H1 (cell line): ENCODE results near the gene TSHZ2. TPM values are rescaled to one million over a fixed set of nuclear protein-coding genes. Genes with fewer than 3 reads are reported as not detected.

Source experiments
- CTCF ChIA-PET: fragments of 300-600 bp; sonication (Branson Sonifier 250); formaldehyde crosslinking; loops from one replicate; lab custom pipeline; 2021; ENCODE audit not compliant: partially characterized antibody; lab: Charles Lee
- POLR2A ChIA-PET: fragments of 300-600 bp; sonication (Branson Sonifier 250); formaldehyde crosslinking; loops from one replicate; lab custom pipeline; 2021; ENCODE audit warnings: inconsistent platforms; ENCODE audit not compliant: partially characterized antibody; lab: Charles Lee
- DNase-seq, 2 experiments: peaks; one replicate each; pipeline versions ENCODE4 v3.0.0 to v3.0.0-alpha.2; 2010 to 2022; ENCODE audit warnings: low spot score in 2 of 2, low read depth in 1 of 2, mixed read lengths in 1 of 2
- FAIRE-seq: peaks from 2 replicates; lab custom pipeline; 2011; peaks lifted over from hg19 to GRCh38; lab: Jason Lieb, UNC
- H2AFZ ChIP-seq: 2 replicates; pipeline ENCODE4 v1.8.1; 2012; ENCODE audit warnings: low read length, inconsistent platforms
- H2AK5ac ChIP-seq: 2 replicates; pipeline ENCODE4 v1.6.1; 2013; ENCODE audit warnings: low read depth, low read length
- H2BK120ac ChIP-seq: replicated peaks from 2 replicates; pipeline ENCODE3; 2013; ENCODE audit warnings: low read depth, low read length, inconsistent platforms
- H2BK12ac ChIP-seq: 2 replicates; pipeline ENCODE4 v1.6.1; 2013; ENCODE audit warnings: low read depth, low read length
- H2BK15ac ChIP-seq: 2 replicates; pipeline ENCODE4 v1.6.1; 2013; ENCODE audit warnings: low read length
- H2BK20ac ChIP-seq: 2 replicates; pipeline ENCODE4 v1.6.1; 2013; ENCODE audit warnings: low read length
- H2BK5ac ChIP-seq: 2 replicates; pipeline ENCODE4 v1.6.1; 2013; ENCODE audit warnings: low read depth, low read length
- H3K14ac ChIP-seq: 2 replicates; pipeline ENCODE4 v1.6.1; 2013; ENCODE audit warnings: inconsistent platforms; ENCODE audit not compliant: insufficient read length
- H3K18ac ChIP-seq: 2 replicates; pipeline ENCODE4 v1.6.1; 2013; ENCODE audit warnings: low read length; ENCODE audit errors: extremely low read depth
- H3K23ac ChIP-seq: 2 replicates; pipeline ENCODE4 v1.6.1; 2013; ENCODE audit warnings: inconsistent platforms; ENCODE audit not compliant: insufficient read length
- H3K23me2 ChIP-seq: 2 replicates; pipeline ENCODE4 v1.6.1; 2013; ENCODE audit warnings: low read depth, low read length
- H3K27ac ChIP-seq: 2 replicates; pipeline ENCODE4 v1.6.1; 2011; ENCODE audit warnings: low read depth, low read length, inconsistent platforms
- H3K27me3 ChIP-seq, 4 experiments: replicated peaks in 1 of 4; 1 replicate in 1 of 4; 2 replicates in 3 of 4; pipeline versions ENCODE4 v1.6.1 to v1.8.1; 2011 to 2013; ENCODE audit warnings: low read length in 3 of 4, mild to moderate bottlenecking in 3 of 4, inconsistent platforms in 2 of 4, mixed read lengths in 2 of 4, moderate library complexity in 1 of 4; ENCODE audit not compliant: control insufficient read depth in 3 of 4, insufficient read depth in 3 of 4; ENCODE audit errors: extremely low read depth in 1 of 4
- H3K36me3 ChIP-seq, 4 experiments: 2 replicates each; pipeline versions ENCODE4 v1.6.1 to v1.8.1; 2011 to 2013; ENCODE audit warnings: mild to moderate bottlenecking in 4 of 4, low read length in 3 of 4, moderate library complexity in 2 of 4, control low read depth in 1 of 4, inconsistent platforms in 1 of 4; ENCODE audit not compliant: insufficient read depth in 4 of 4, control insufficient read depth in 2 of 4
- H3K4ac ChIP-seq: replicated peaks from 2 replicates; pipeline ENCODE3; 2013; ENCODE audit warnings: low read length, low read depth, mixed read lengths, inconsistent platforms; ENCODE audit not compliant: insufficient read length
- H3K4me1 ChIP-seq, 4 experiments: replicated peaks in 1 of 4; 1 replicate in 1 of 4; 2 replicates in 3 of 4; pipeline versions ENCODE4 v1.6.1 to v1.8.1; 2011 to 2013; ENCODE audit warnings: low read length in 3 of 4, inconsistent platforms in 2 of 4, mixed read lengths in 1 of 4; ENCODE audit not compliant: insufficient read depth in 4 of 4, control insufficient read depth in 3 of 4
- H3K4me2 ChIP-seq, 2 experiments: 2 replicates each; pipeline versions ENCODE4 v1.6.1 to v1.8.1; 2011 to 2013; ENCODE audit warnings: low read depth in 2 of 2, low read length in 2 of 2, control low read depth in 1 of 2, inconsistent platforms in 1 of 2, mild to moderate bottlenecking in 1 of 2; ENCODE audit not compliant: insufficient read depth in 1 of 2
- H3K4me3 ChIP-seq, 4 experiments: fragments of 200-600, 300-600 bp in 1 of 4; sonication (generic), shearing (Covaris generic), sonication (Bioruptor Twin) in 1 of 4; 2 replicates each; pipeline versions ENCODE4 v1.5.1 to v1.8.1; 2011 to 2016; ENCODE audit warnings: low read length in 4 of 4, low read depth in 3 of 4, control low read depth in 2 of 4, inconsistent platforms in 2 of 4, mild to moderate bottlenecking in 2 of 4, mixed read lengths in 1 of 4, moderate library complexity in 1 of 4; ENCODE audit not compliant: insufficient read depth in 2 of 4; ENCODE audit errors: extremely low read depth in 1 of 4
- H3K56ac ChIP-seq: replicated peaks from 2 replicates; pipeline ENCODE3; 2013; ENCODE audit warnings: low read depth, mild to moderate bottlenecking, mixed read lengths, low read length, inconsistent platforms; ENCODE audit not compliant: insufficient read length
- H3K79me1 ChIP-seq: 2 replicates; pipeline ENCODE4 v1.6.1; 2013; ENCODE audit warnings: low read depth, low read length, control low read depth
- H3K79me2 ChIP-seq, 2 experiments: 2 replicates each; pipeline versions ENCODE4 v1.6.1 to v1.8.1; 2012 to 2013; ENCODE audit warnings: low read length in 2 of 2, mild to moderate bottlenecking in 2 of 2, inconsistent platforms in 1 of 2; ENCODE audit not compliant: insufficient read depth in 2 of 2, control insufficient read depth in 1 of 2
- H3K9ac ChIP-seq, 4 experiments: replicated peaks in 1 of 4; 1 replicate in 1 of 4; 2 replicates in 3 of 4; pipeline versions ENCODE4 v1.6.1 to v1.8.1; 2011 to 2013; ENCODE audit warnings: low read depth in 3 of 4, low read length in 3 of 4, control low read depth in 2 of 4, mild to moderate bottlenecking in 2 of 4, moderate library complexity in 2 of 4, inconsistent platforms in 1 of 4; ENCODE audit errors: extremely low read depth in 1 of 4
- H3K9me3 ChIP-seq, 2 experiments: 2 replicates each; pipeline versions ENCODE4 v1.6.1 to v1.8.1; 2012 to 2013; ENCODE audit warnings: mild to moderate bottlenecking in 2 of 2, moderate library complexity in 2 of 2, control low read depth in 1 of 2, inconsistent platforms in 1 of 2, low read depth in 1 of 2, low read length in 1 of 2, mixed read lengths in 1 of 2; ENCODE audit not compliant: insufficient read depth in 2 of 2
- H4K20me1 ChIP-seq, 2 experiments: replicated peaks in 1 of 2; 2 replicates each; pipeline versions ENCODE3 to v1.8.1; 2011 to 2013; ENCODE audit warnings: inconsistent platforms in 2 of 2, low read length in 2 of 2, mild to moderate bottlenecking in 1 of 2; ENCODE audit not compliant: insufficient read depth in 2 of 2, control insufficient read depth in 1 of 2
- H4K5ac ChIP-seq: 2 replicates; pipeline ENCODE4 v1.6.1; 2013; ENCODE audit warnings: low read length, low read depth, mixed read lengths, inconsistent platforms; ENCODE audit not compliant: insufficient read length
- H4K8ac ChIP-seq: 2 replicates; pipeline ENCODE4 v1.8.0; 2013; ENCODE audit warnings: mild to moderate bottlenecking, moderate library complexity, low read length, inconsistent platforms; ENCODE audit not compliant: insufficient read depth; ENCODE audit errors: extremely low read depth
- H4K91ac ChIP-seq: replicated peaks from 2 replicates; pipeline ENCODE3; 2013; ENCODE audit warnings: low read length, mixed read lengths, inconsistent platforms; ENCODE audit not compliant: insufficient read length
- CBX8 ChIP-seq: fragments of 300-800, 300-1000 bp; sonication (generic); IDR thresholded peaks from 2 replicates; pipeline ENCODE4 v1.7.1; 2016; ENCODE audit warnings: low read depth, low read length, borderline replicate concordance
- CTBP2 ChIP-seq: IDR thresholded peaks from 2 replicates; pipeline ENCODE4 v1.7.0; 2011; ENCODE audit warnings: borderline replicate concordance, mild to moderate bottlenecking, moderate library complexity, mixed read lengths, low read length; ENCODE audit not compliant: insufficient read depth, insufficient read length
- EGR1 ChIP-seq: IDR thresholded peaks from 2 replicates; pipeline ENCODE4 v1.6.1; 2011; ENCODE audit warnings: low read depth, low read length, borderline replicate concordance
- GTF2F1 ChIP-seq: IDR thresholded peaks from 2 replicates; pipeline ENCODE4 v1.6.1; 2012; ENCODE audit warnings: low read depth, low read length, improper control_type of control experiment, borderline replicate concordance
- HDAC6 ChIP-seq: IDR thresholded peaks from one replicate; pipeline ENCODE4 v1.7.1; 2012; ENCODE audit warnings: low read depth, mild to moderate bottlenecking, inconsistent platforms, low read length, moderate library complexity
- MAFK ChIP-seq: IDR thresholded peaks from 2 replicates; pipeline ENCODE4 v1.6.1; 2012; ENCODE audit warnings: low read depth, mild to moderate bottlenecking, improper control_type of control experiment, low read length
- PHF8 ChIP-seq: fragments of 200-600 bp; sonication (generic); conservative IDR thresholded peaks from 2 replicates; pipeline ENCODE4 v1.7.1; 2012; ENCODE audit warnings: low read depth, mild to moderate bottlenecking, inconsistent platforms, low read length, moderate library complexity
- POU5F1 ChIP-seq: IDR thresholded peaks from 2 replicates; pipeline ENCODE4 v1.6.1; 2011; ENCODE audit warnings: low read depth, mild to moderate bottlenecking, low read length, moderate library complexity
- RFX5 ChIP-seq: IDR thresholded peaks from 2 replicates; pipeline ENCODE4 v1.6.1; 2011; ENCODE audit warnings: low read depth, low read length, improper control_type of control experiment, borderline replicate concordance
- TAF1 ChIP-seq: IDR thresholded peaks from 2 replicates; pipeline ENCODE4 v1.6.1; 2011; ENCODE audit warnings: mild to moderate bottlenecking, low read depth, low read length
- TBP ChIP-seq: IDR thresholded peaks from 2 replicates; pipeline ENCODE4 v1.6.1; 2011; ENCODE audit warnings: low read depth, low read length, improper control_type of control experiment
- WGBS, 2 experiments: shearing (Covaris generic) in 1 of 2; methylation state at CpG; one replicate each; pipeline versions ENCODE4 v1.1.6 to v1.1.7; 2013 to 2015; ENCODE audit warnings: low lambda C conversion rate in 2 of 2, mixed read lengths in 2 of 2, inconsistent platforms in 1 of 2, low coverage in 1 of 2, missing lambda C conversion rate in 1 of 2; ENCODE audit not compliant: insufficient replicate concordance in 2 of 2, insufficient coverage in 1 of 2, insufficient read length in 1 of 2; ENCODE audit errors: extremely low coverage in 1 of 2, missing lambda C conversion rate in 1 of 2; 5-methylcytosine and 5-hydroxymethylcytosine counted together
- polyA plus RNA-seq, 7 experiments: library from polyadenylated mRNA; depleted of rRNA in 3 of 7; stranded (reverse) in 5 of 7; unstranded in 2 of 7; fragments of >200 nt in 5 of 7; fragments of 200-250 nt in 2 of 7; gene quantifications; 1 replicate in 5 of 7; 2 replicates in 1 of 7; 4 replicates in 1 of 7; pipeline versions ENCODE4 v1.2.1 to v1.2.3, GENCODE V29; 2011 to 2013; ENCODE audit warnings: missing spikeins in 2 of 7, mixed read lengths in 2 of 7
- total RNA-seq: library from RNA; stranded (reverse); fragmentation: NEBNext Ultra II Directional; extraction: Animal tissue kit (Norgen Biotek cat#: 25700); gene quantifications from 2 replicates; pipeline ENCODE4 v1.2.1, GENCODE V29; 2021
- TF ChIP-seq, protein P1 (sequence below): IDR thresholded peaks from 2 replicates; pipeline ENCODE4 v1.6.1; 2011; ENCODE audit warnings: low read depth, mild to moderate bottlenecking, low read length; ENCODE audit not compliant: insufficient read depth

The TSHZ2 gene
- total and polyA plus RNA-seq, 2 of the 8 experiments (the other 6 are each of a cell fraction or from before 2014, with no cell fraction given) = 0.14 to 0.30 TPM

DNA sequence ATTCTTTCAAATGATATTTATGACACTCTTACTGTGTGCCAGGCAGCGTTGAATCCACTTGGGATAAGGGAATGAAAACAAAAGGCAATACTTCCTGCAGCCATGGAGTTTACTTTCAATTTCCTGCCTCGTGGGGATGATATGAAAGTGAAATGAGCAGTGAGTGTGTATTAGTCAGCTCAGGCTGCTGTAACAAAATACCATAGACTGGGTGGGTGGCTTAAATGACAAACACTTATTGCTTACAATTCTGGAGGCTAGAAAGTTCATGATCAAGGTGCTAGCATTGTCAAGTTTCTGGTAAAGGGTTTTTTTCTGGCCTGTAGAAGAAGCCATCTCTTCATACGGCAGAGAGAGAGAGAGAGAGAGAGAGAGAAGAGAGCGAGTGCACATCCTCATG, 41.7 kb downstream of the TSHZ2 start:
- ChIA-PET POLR2A (no interaction called here), CTCF (no interaction called here)
- Histone ChIP-seq H4K91ac (no peak overlapping the region), H3K14ac (no peak overlapping the region), H2AK5ac (no peak overlapping the region), H3K56ac (no peak overlapping the region), H3K79me1 (no peaks in the 10 kb centered on the region), H2BK12ac (no peak overlapping the region), H2BK20ac (no peak overlapping the region), H3K9ac (no peak overlapping the region), H4K8ac (no peak overlapping the region), H3K23me2 (no peaks in the 10 kb centered on the region), H2AFZ (no peak overlapping the region), H3K27me3 (0 out of 7 replicates have a peak, but pooled peaks cover 0 to 2% (median 0%) of the 10 kb centered on the region in 4 experiments), H3K4ac (no peak overlapping the region), H3K18ac (no peak overlapping the region), H4K5ac (no peak overlapping the region), H3K4me2 (no peak overlapping the region), H3K79me2 (no peaks in the 10 kb centered on the region), H4K20me1 (no peaks in the 10 kb centered on the region), H3K9me3 (peaks cover 0 to 3% of the 10 kb centered on the region in 2 experiments; a peak in 1 of 4 replicates), H2BK15ac (no peak overlapping the region), H3K36me3 (no peaks in the 10 kb centered on the region), H3K4me3 (no peak overlapping the region), H3K27ac (no peak overlapping the region), H3K23ac (no peak overlapping the region), H2BK5ac (no peak overlapping the region), H3K4me1 (no peaks in the 10 kb centered on the region), H2BK120ac (no peak overlapping the region)
- DNase-seq = no peak
- no peak for FAIRE-seq
- no peak for TF ChIP-seq CTBP2
- no peak for TF ChIP-seq GTF2F1
- no peak for TF ChIP-seq POU5F1
- no peak for TF ChIP-seq CBX8
- TF ChIP-seq TAF1 = no peak
- no peak for TF ChIP-seq RFX5
- no peak for TF ChIP-seq HDAC6
- no peak for TF ChIP-seq TBP
- TF ChIP-seq, protein P1, sequence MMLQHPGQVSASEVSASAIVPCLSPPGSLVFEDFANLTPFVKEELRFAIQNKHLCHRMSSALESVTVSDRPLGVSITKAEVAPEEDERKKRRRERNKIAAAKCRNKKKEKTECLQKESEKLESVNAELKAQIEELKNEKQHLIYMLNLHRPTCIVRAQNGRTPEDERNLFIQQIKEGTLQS = no peak
- no peak for TF ChIP-seq MAFK
- no peak for TF ChIP-seq EGR1
- TF ChIP-seq PHF8 = no peak
- WGBS, 2 experiments = 72% methylated on average over 4 of the region's 4 CpGs; no CpG with 5 or more reads in 1 of the 2 experiments
